ENCODE results near the gene TRIM52. TPM values are rescaled to one million over a fixed set of nuclear protein-coding genes. Genes with fewer than 3 reads are reported as not detected.

Gene TRIM52
- total RNA-seq, 1 donor from 2014 or later, result 12.8 TPM

- TF ChIP-seq CTCF (IDR thresholded peaks at IDR 0.05; ENCODE audit: unreplicated experiment), result no peak
- DNase-seq (ENCODE audit: low spot score in 2 of 2, unreplicated experiment in 2 of 2), result no peak
- Mint-ChIP-seq H3K36me3 (peaks cover 44% of the 10 kb centered on the region), H3K27ac (peak overlapping the region; percentile 73), H3K9me3 (no peaks in the 10 kb centered on the region), H3K27me3 (ENCODE audit: low read depth) (no peaks in the 10 kb centered on the region), H3K4me1 (peaks cover 2% of the 10 kb centered on the region), H3K4me3 (no peak overlapping the region)
Observed at GRCh38 chr5:181235323-181235688, 25.6 kb downstream of the TRIM52 start.

GRCh38 chr5:181234455-181235306 lies 26.3 kb downstream of the TRIM52 start:
- H3K4me1 Mint-ChIP-seq, result peaks cover 2% of the 10 kb centered on the region
- no peak overlapping the region for H3K4me3 Mint-ChIP-seq
- no peak for DNase-seq (ENCODE audit: low spot score in 2 of 2, unreplicated experiment in 2 of 2)
- peaks cover 44% of the 10 kb centered on the region for H3K36me3 Mint-ChIP-seq
- no peaks in the 10 kb centered on the region for H3K9me3 Mint-ChIP-seq
- TF ChIP-seq CTCF (IDR thresholded peaks at IDR 0.05; ENCODE audit: unreplicated experiment), result no peak
- peak overlapping the region; percentile 73 for H3K27ac Mint-ChIP-seq
- H3K27me3 Mint-ChIP-seq (ENCODE audit: low read depth), result no peaks in the 10 kb centered on the region

GRCh38 chr5:181233801-181234454 lies 27.0 kb downstream of the TRIM52 start:
- Mint-ChIP-seq H3K9me3 (no peaks in the 10 kb centered on the region), H3K27ac (no peak overlapping the region)
- no peak for DNase-seq (ENCODE audit: low spot score in 2 of 2, unreplicated experiment in 2 of 2)

GRCh38 chr5:181233088-181233800 lies 27.7 kb downstream of the TRIM52 start:
- Mint-ChIP-seq H3K27ac (peak overlapping the region; percentile 16), H3K27me3 (ENCODE audit: low read depth) (no peaks in the 10 kb centered on the region), H3K4me3 (no peak overlapping the region), H3K4me1 (no peaks in the 10 kb centered on the region), H3K9me3 (no peaks in the 10 kb centered on the region), H3K36me3 (peaks cover 37% of the 10 kb centered on the region)
- no peak for DNase-seq (ENCODE audit: low spot score in 2 of 2, unreplicated experiment in 2 of 2)
- TF ChIP-seq CTCF (IDR thresholded peaks at IDR 0.05; ENCODE audit: unreplicated experiment), result no peak

More at GRCh38 chr5:181233801-181234454, 27.0 kb downstream of the TRIM52 start:
- Mint-ChIP-seq H3K4me1 (no peaks in the 10 kb centered on the region), H3K4me3 (no peak overlapping the region), H3K36me3 (peaks cover 41% of the 10 kb centered on the region), H3K27me3 (ENCODE audit: low read depth) (no peaks in the 10 kb centered on the region)
- TF ChIP-seq CTCF (IDR thresholded peaks at IDR 0.05; ENCODE audit: unreplicated experiment), result no peak

- H3K27me3 Mint-ChIP-seq (ENCODE audit: low read depth), result no peaks in the 10 kb centered on the region
- no peak for DNase-seq (ENCODE audit: low spot score in 2 of 2, unreplicated experiment in 2 of 2)
- H3K4me3 Mint-ChIP-seq, result no peak overlapping the region
- peaks cover 32% of the 10 kb centered on the region for H3K36me3 Mint-ChIP-seq
- no peak overlapping the region for H3K27ac Mint-ChIP-seq
- no peaks in the 10 kb centered on the region for H3K9me3 Mint-ChIP-seq
- no peaks in the 10 kb centered on the region for H3K4me1 Mint-ChIP-seq
- TF ChIP-seq CTCF (IDR thresholded peaks at IDR 0.05; ENCODE audit: unreplicated experiment), result no peak
Observed at GRCh38 chr5:181232593-181232992, 28.4 kb downstream of the TRIM52 start.

Data from mesothelial cell of epicardium (in vitro differentiated cells).